GM19467 (cell line): ENCODE results near the gene CELSR3.

Experiments
- ATAC-seq: cut with Tn5 transposase; IDR thresholded peaks from one replicate; pipeline ENCODE4 v1.9.1; 2021; ENCODE audit warnings: mild to moderate bottlenecking, moderate library complexity; ENCODE audit not compliant: unreplicated experiment

The CELSR3 gene

GRCh38 chr3:48600711-48601621, 61.7 kb downstream of the CELSR3 start:
- ATAC-seq = no peak

DNA sequence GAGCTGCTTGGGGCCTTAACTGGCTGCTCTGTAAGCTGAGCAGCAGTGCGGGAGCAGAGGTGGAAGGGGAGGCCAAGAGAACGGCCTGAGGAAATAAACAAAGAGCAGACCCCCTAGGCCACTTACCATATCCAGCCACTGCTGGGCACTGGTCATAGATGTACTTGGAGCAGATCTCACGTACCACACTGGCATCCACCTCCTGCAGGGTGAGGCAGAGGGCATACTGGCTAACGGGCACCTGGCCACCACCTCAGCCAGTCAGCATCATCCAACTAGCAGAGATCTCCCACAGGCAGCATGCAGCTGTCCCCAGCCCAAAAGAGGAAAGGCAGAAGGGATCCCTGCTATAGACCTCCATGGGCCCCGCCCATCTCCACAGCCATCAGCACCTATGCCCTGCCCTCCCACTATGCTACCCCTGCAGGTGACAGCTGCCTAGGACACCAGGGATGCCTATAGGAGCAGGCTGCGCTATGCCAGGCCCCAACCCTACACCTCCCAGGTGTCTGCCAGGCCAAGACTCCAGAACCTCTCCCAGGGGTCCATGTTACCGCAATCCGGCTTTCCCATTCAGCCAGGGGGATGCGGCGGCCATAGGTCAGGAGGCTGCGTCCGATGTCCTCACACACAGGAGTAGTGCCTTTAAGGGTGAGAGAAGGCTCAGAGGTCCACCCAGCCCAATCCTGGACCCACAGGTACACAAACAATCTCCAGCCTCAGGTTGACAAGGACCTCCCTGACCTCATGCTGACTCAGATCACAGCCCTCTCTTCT, 63.0 kb downstream of the CELSR3 start:
- no peak for ATAC-seq

DNA sequence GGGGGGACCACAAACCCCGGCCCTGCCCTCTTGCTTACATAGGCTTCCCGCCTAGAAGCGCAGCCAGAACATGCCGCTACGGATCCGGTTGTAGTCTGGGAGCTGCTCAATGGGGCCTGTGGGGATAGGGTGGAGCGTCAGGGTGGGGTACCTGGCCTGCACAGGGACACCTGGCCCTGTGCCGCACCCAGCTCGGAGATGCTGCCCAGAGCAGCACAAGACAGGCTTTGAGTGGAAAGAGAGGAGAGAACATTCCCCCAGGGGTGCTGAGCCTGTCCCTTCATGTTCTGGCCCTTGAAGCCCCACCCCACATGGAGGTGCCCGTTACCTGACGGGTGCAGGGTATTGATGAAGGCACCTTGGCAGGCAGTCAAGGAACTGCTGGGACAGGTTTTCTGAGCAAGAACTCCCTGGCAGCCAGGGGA, 63.6 kb downstream of the CELSR3 start:
- no peak for ATAC-seq

- no peak for ATAC-seq
Observed at GRCh38 chr3:48598323-48599076, 64.2 kb downstream of the CELSR3 start.

GRCh38 chr3:48597408-48597800, 65.3 kb downstream of the CELSR3 start:
- no peak for ATAC-seq

DNA sequence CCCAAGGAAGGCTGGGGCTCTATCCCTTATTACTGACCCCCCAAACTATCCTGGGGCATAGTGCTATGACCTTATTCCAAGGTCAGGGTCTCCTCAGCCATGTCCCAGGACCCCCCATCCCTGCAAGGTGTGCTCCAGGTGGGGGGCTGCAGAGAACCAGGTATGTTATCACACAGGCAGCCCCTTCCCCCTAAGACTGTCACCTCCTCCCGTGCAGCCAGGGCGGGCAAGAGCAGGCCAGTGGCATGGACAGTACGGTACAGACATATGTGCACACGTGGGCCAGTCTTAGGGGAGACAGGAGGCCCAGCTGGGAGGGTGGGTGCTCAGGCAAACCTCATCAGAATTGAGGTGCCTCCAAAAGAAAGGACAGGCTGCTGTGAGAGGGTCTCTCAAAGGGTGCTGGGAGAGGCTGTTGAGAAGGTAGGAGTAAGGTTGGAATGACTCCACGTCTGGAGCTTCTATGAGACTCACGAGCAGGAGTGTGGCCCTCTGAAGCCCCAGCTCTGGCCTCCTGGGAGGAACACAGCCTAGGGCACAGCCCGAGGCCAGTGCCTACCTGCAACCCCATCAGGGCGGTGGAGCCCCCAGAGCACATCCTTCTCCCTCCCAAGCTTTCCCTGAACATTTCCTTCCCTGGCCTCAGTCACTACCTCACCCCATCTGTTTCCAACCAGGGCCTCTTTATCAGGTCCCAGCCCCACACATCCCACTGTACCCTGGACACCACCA, 65.8 kb downstream of the CELSR3 start:
- no peak for ATAC-seq

DNA sequence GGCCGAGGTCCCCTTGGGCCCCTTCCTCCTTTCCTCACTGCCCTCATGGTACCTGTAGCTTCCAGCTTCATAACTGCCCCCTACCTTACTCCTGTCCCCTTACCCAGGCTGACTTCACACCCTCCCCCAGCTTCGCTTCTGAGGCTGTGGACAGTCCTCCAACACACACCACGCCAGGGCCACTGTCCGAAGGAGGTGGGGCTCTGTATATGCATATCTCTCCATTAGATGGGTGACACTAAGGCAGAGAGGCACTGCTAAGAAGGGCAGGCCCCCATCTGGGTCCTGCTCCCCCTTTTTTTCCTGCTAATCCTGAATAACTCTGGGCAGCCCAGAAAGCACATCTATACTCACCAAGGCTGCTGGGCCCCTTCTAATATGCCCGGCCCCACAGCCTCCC, 66.5 kb downstream of the CELSR3 start:
- ATAC-seq = no peak

- ATAC-seq = no peak
Observed at GRCh38 chr3:48595526-48596121, 67.1 kb downstream of the CELSR3 start.

DNA sequence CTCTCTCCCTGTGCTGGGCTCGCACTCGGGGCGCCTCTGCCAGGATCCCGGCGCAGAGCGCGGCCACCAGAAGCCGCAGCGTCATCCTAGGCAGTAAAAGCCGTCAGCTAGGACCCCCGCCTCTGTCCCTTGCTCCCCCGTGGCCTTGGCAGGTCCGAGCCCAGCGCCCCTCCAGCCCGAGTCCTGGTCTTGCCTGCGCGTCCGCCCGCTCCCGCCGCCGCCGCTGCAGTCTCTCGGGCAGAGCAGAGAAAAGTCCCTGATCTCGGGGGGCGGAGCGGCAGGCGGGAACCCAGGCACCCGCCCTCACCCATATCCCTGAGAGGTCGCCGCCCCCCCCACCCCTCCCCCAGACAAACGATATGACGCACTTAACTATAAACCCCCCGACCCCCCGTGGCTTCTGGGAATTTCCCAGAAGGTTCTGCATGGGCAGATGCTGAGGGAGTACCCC, 67.6 kb downstream of the CELSR3 start, which contains the start of gene COL7A1:
Gene COL7A1 (minus strand): TSS at position 255 of the 451 bp plus-strand sequence. CDS start 170 bp downstream, at position 85.
- no peak for ATAC-seq

DNA sequence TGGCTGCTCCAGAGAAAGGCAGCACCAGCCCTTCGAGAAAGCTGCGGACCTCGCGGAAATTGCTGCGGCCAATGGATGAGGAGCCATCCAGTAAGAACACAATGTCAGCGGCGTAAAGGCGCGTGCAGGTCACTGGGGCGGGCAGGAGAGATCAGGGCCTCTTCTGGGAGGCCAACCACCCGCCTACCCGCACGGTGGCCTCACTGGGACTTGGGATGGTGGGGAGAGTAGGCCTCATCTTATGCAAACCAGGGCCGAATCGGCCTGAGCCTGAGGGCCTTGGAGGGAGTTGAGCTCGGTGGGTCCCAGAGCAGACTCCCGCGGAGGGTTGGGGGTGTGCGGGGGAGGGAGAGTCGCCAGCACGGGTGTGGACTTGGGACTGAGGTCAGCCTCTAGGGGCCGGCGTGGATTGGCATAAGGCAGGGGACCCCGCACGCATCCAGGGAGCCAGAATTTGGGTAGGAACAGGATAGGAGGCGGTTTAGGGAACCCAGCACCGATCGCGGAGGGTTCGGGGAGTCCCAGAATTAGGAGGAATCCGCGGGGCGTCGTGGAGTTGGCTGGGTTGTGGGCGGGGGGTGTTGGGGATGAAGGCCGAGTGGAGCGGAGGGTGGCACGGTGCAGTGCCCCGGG, 68.2 kb downstream of the CELSR3 start:
- ATAC-seq = no peak

GRCh38 chr3:48593337-48593736, 69.3 kb downstream of the CELSR3 start:
- no peak for ATAC-seq

- ATAC-seq = no peak
Observed at GRCh38 chr3:48592519-48593087, 70.1 kb downstream of the CELSR3 start.

- no peak for ATAC-seq
Observed at GRCh38 chr3:48591886-48592518, 70.7 kb downstream of the CELSR3 start.

DNA sequence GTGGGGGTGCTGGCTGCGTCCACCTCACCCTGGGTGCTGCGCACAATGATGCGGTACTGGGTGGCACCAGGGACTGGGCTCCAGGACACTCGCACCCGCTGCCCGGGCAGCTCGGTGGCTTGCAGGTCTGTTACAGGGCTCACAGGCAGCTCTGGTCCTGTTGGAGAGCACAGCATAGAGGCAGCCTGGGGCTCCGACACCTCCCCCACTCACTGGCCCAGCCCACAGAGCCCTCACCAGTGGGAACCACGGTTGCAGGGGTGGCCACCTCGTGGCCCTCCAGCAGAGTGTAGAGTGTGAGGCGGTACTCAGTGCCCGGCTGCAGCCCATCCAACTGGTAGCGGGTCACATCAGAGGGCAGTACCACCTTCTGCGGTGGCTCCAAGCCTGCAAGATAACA, 71.2 kb downstream of the CELSR3 start:
- ATAC-seq = no peak

DNA sequence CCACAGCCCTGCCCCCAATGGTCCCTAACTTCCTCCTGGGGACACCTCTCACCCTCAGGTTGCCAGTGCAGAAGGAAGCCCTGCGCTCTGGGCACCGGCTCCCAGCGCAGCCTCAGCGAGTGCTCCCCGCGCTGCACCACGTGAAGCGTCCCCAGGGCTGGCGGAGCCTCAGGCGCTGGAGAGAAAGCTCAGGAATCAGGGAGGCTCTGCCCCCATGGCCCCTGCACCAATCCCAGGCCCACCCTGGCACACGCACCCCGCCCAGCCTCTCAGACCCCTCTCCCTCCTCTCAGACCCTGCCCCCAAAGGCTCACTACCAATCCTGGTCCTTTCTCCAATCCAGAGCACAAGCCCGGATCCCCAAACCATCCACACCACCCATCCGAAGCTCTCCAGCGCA, 74.5 kb downstream of the CELSR3 start:
- ATAC-seq = no peak

DNA sequence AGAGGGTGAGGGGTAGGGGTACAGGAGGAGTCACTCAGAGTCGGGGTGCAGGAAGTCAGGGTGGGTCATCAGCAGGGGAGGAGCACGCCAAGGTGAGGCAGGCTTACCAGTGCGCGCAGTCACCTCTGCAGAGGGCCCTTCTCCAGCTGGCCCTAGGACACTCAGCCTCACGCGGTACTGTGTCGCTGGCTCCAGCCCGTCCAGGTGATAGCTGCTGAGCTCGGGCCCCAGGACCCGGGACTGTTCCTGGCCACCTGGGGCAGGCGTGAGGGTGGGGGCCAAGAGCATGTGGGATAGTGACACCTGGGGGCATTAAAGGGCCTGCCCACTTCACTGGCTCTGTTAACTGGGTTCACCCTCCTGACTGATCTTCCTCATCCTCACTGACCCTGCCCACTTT, 75.0 kb downstream of the CELSR3 start:
- no peak for ATAC-seq
